HK-2 (cell line): ENCODE data around the gene ENG.
"Not testable (repeated sequence)": the region's sequence is repeated elsewhere in the genome, so short reads cannot be mapped to it uniquely, and the experiment has no call there.

Experiments used
- DNase-seq: peaks from one replicate; pipeline ENCODE4 v3.0.0-alpha.2; 2018; ENCODE audit not compliant: unreplicated experiment

The ENG gene

GRCh38 chr9:127845619-127846018, 8.8 kb downstream of the ENG start:
- DNase-seq: not testable (repeated sequence)

- no peak for DNase-seq
These were observed 9.6 kb downstream of the ENG start for GRCh38 chr9:127844821-127845359.

GRCh38 chr9:127841087-127841835, 13.2 kb downstream of the ENG start:
- DNase-seq: no peak

- DNase-seq: peak; percentile 95
These were observed 15.9 kb downstream of the ENG start for GRCh38 chr9:127838375-127839078.

GRCh38 chr9:127837346-127837745, 17.1 kb downstream of the ENG start:
- no peak for DNase-seq

- DNase-seq: not testable (repeated sequence)
These were observed 17.9 kb downstream of the ENG start for GRCh38 chr9:127836561-127836960.

GRCh38 chr9:127835991-127836516, 18.4 kb downstream of the ENG start:
- DNase-seq: no peak

- DNase-seq: no peak
These were observed 20.9 kb downstream of the ENG start for GRCh38 chr9:127833555-127833954.

GRCh38 chr9:127832248-127832647, 22.2 kb downstream of the ENG start:
- no peak for DNase-seq

- no peak for DNase-seq
These were observed 25.1 kb downstream of the ENG start for GRCh38 chr9:127829205-127829906.

GRCh38 chr9:127828262-127829031, 26.0 kb downstream of the ENG start:
- DNase-seq: no peak

GRCh38 chr9:127826253-127826913, 28.1 kb downstream of the ENG start:
- no peak for DNase-seq

GRCh38 chr9:127825319-127826051, 29.0 kb downstream of the ENG start:
- no peak for DNase-seq

- no peak for DNase-seq
These were observed 32.4 kb downstream of the ENG start for GRCh38 chr9:127822108-127822507.

- no peak for DNase-seq
These were observed 35.9 kb downstream of the ENG start for GRCh38 chr9:127818574-127818973.

GRCh38 chr9:127817881-127818434, 36.5 kb downstream of the ENG start:
- DNase-seq: no peak

GRCh38 chr9:127816728-127817127, 37.7 kb downstream of the ENG start:
- no peak for DNase-seq

- no peak for DNase-seq
These were observed 38.1 kb downstream of the ENG start for GRCh38 chr9:127816362-127816725.

GRCh38 chr9:127815512-127816361, 38.7 kb downstream of the ENG start:
- DNase-seq: no peak
